NCI-H2107 treated with DMSO at 0.1 percent for 48 hours (cell line): ENCODE data around the gene CLDN22.
A peak's percentile ranks its signal among the peaks of the same experiment; 100 is the strongest.

ENCODE experiments used
- DNase-seq: peaks from one replicate; lab custom pipeline; 2025; ENCODE audit not compliant: unreplicated experiment; lab: John Stamatoyannopoulos, UW

The CLDN22 gene

DNA sequence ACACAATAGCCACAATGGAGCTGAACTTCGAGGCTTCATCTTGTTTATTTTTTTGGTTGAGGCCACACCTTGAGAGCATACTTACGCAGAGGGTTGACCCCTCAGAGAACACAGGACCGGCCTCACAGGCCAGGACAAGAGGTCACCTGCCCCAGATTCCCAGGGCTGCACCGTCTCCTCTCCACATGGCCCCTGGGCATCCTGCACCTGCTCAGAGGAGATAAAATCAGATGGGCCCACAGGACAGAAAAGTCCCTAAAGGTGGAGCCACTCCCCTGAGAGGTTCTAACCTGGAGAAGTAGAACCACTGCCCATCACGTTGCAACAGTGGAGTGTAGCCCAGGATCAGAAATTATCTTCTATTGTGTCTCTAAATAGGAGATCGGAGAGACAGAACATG lies 3.2 kb upstream of the CLDN22 start:
- DNase-seq, result no peak

- no peak for DNase-seq
Observed at GRCh38 chr4:183322326-183322725, 2.2 kb upstream of the CLDN22 start, which contains the start of gene CLDN24. CLDN24 (minus strand) TSS chr4:183322426; CDS start chr4:183322426, 0 bp downstream.

GRCh38 chr4:183321516-183321915 lies 1.4 kb upstream of the CLDN22 start:
- no peak for DNase-seq

DNA sequence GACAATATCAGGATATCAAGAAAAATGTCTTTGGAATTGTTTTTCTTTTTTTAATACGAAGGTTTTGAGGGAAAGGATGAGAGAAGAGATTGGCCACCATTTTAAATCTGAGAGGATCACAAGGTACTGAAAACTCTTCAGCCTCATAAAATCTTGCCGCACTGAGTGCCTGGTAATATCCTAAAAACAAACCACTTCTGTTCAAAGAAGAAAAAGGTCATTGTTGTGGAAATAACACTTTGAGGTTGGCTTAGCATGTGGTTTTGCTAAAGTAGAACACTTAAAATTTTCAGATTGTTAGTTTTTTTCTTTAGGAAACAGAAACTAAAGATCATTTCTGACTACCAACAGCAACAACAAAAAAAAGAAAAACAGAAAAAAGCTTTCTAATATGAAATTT lies 1.0 kb upstream of the CLDN22 start:
- peak; percentile 29 for DNase-seq

DNA sequence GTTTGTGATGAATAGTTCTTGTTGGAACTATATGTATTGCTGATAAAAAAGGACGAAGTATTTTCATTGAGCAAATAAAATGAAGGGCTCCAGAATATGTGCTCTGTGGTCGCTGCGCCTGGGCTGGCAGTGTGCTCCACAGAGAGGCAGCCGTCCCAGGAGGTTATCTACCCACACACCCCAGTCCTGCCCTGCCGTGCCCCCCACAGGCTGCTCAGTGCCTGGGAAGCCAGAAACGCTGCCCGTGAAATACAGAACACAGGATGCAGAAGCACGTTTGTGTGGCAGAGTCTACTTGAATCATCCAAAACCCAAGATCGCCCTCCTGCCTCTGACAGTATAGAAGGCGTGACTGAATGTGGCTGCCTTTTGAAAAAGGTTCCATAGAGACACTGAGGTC lies 1.4 kb downstream of the CLDN22 start:
- no peak for DNase-seq

GRCh38 chr4:183314806-183315205 lies 5.3 kb downstream of the CLDN22 start:
- no peak for DNase-seq

DNA sequence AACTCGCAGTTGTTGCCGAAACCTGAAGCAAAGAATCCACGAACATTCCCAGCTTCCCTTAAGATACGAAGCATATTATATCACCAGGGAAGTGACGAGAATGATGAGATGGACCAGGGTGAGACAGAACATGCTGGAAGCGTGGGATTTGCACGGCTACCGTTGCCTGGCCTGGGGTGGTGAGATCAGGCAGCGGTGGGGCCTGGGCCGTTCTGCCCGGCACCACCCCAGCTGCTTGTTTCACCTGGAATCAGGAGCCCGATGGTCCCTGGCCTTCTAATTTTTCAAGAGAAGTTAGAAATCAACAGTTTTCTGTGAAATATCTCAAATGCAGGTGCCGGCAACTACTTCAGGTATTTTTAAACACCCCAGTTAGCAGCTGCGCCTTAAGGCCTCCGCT lies 5.7 kb downstream of the CLDN22 start:
- no peak for DNase-seq

GRCh38 chr4:183312841-183313240 lies 7.2 kb downstream of the CLDN22 start:
- DNase-seq, result no peak

GRCh38 chr4:183306811-183307210 lies 13.3 kb downstream of the CLDN22 start:
- DNase-seq, result peak; percentile 43

- DNase-seq, result no peak
Observed at GRCh38 chr4:183304538-183304937, 15.5 kb downstream of the CLDN22 start.

- no peak for DNase-seq
Observed at GRCh38 chr4:183304067-183304466, 16.0 kb downstream of the CLDN22 start.

GRCh38 chr4:183303301-183303700 lies 16.8 kb downstream of the CLDN22 start:
- DNase-seq, result no peak

GRCh38 chr4:183300655-183301054 lies 19.4 kb downstream of the CLDN22 start:
- no peak for DNase-seq

DNA sequence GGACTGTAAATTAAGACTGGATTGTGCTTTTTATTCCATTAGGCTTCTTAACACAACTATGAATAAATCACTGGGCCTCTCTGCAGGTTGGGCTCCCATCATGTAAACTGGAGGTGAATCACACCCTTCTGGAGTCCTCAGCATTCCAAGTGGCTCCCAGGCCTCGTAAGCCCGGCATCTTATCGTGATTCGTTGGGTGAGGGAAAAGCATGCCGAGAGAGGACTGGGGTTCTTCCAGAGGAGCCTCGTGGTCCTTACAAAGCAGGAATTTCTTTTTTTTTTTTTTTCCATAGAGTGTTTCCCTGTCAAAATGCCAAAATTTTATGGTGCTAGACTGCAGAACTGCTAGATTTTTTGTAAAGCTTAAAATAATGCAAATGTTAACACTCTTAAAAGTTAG lies 20.0 kb downstream of the CLDN22 start:
- no peak for DNase-seq

- no peak for DNase-seq
Observed at GRCh38 chr4:183299464-183299863, 20.6 kb downstream of the CLDN22 start.

GRCh38 chr4:183297675-183298074 lies 22.4 kb downstream of the CLDN22 start:
- DNase-seq, result no peak

- DNase-seq, result no peak
Observed at GRCh38 chr4:183295711-183296110, 24.4 kb downstream of the CLDN22 start.

DNA sequence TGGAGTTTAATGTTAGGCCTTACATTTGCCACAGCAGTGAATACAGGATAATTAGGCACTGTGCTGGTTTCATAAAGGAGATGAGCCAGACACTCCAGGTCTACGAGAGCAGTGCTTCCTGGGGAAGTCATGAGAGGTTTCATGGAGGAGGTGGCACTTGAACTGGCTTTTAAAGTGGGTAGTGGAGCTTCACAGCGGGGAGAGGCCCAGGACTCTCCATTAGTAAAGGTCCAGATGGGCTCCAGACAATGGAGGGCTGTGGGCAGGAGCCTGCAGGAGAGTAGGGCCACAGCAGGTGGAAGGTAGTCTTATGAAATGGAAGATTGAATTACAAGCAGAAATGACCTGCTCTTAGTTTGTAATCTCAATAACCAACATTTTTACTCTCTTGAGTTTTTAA lies 29.0 kb downstream of the CLDN22 start:
- peak; percentile 56 for DNase-seq

DNA sequence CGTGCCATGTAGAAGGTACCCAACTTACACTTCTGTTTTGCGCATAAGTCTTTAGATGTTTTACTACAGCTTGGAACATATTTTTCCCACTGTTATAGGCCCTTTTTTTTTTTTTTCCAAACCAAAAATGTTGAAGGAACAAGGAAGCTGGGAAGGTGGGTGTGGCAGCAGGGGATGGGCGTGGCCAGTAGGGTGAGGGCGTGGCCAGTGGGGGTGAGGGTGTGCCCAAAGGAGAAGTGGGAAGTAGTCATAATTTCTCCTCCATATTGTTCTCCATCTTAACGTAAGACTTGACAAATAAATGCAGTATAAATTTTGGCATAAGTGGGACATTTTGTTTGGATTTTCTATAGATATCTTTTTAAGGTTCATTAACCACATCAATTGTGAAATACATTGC lies 30.4 kb downstream of the CLDN22 start:
- DNase-seq, result no peak

DNA sequence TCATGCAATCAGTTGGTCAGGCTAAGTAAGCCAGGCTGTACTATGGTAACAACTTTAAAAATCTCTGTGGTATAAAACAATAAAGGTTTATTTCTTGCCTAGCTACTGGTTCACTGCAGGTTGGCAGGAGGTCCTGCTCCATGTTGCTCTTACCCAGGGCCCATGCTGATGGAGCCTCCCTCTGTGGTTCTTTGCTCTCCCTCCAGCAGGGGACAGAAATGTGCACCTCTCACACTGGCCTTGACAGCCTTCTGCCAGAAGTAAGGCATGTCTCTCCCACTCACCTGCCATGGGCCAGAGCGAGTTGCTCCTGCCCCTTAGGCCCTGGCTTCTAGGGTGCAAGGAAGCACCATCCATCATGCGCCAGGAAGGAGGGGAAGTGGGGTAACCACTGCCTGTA lies 31.1 kb downstream of the CLDN22 start:
- DNase-seq, result no peak

GRCh38 chr4:183287677-183288076 lies 32.4 kb downstream of the CLDN22 start:
- DNase-seq, result no peak

GRCh38 chr4:183287309-183287659 lies 32.8 kb downstream of the CLDN22 start:
- no peak for DNase-seq

DNA sequence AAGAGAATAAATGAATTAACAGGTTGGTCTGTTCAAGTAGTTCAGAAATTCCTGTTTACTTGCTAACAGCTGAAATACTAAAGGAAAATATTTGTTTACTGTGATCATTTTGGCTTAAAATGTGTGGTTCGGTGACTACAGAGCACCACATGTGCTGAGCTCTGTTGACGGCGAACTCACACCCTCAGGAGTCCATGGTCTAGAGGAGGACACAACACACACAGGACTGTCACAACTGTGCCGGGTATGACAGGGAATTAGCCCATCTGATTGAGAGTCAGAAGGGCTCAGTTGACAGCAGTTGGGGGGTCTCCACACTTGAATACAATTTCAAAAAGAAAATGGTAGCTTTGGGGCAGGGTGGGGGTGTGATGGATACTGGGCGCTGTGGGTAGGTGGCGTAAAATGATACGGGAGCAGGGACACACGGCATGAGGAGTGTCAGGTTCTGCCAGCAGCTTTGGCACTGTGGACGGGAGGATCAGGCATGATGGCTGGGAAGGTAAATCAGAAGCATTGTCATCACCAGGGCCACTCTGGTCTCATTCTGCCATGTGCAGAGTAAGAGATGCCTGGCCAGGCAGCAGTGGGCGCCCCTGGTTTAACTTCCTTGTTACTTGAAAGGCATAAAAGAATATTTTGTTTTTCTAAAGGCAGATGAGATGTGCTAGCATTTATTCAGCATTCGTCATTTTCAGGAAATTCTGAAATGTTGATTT lies 33.3 kb downstream of the CLDN22 start:
- no peak for DNase-seq
